GM21381 (cell line): Measurements from ENCODE around the gene KRTAP27-1.

ENCODE experiments used
- ATAC-seq: cut with Tn5 transposase; IDR thresholded peaks from one replicate; pipeline ENCODE4 v1.9.1; 2021; ENCODE audit warnings: mild to moderate bottlenecking, moderate library complexity; ENCODE audit not compliant: unreplicated experiment

Gene KRTAP27-1

GRCh38 chr21:30289215-30289614 lies 48.3 kb downstream of the KRTAP27-1 start, which contains the start of gene KRTAP25-1:
Gene KRTAP25-1 (minus strand): TSS chr21:30289514. CDS start chr21:30289490, 24 bp downstream.
- no peak for ATAC-seq
